HepG2 (cell line): ENCODE results near the gene COQ6. TPM values are rescaled to one million over a fixed set of nuclear protein-coding genes. Genes with fewer than 3 reads are reported as not detected.
A peak's percentile ranks its signal among the peaks of the same experiment; 100 is the strongest.

Experiments used
- ARID2 ChIP-seq: sonication (generic); formaldehyde crosslinking; IDR thresholded peaks from 2 replicates; pipeline ENCODE4 v1.8.1; 2022; ENCODE audit warnings: mild to moderate bottlenecking, missing genetic modification reagents, borderline replicate concordance
- FOXA3 ChIP-seq: IDR thresholded peaks from 2 replicates; pipeline ENCODE4 v1.6.1; 2016; ENCODE audit warnings: missing genetic modification reagents, missing compliant biosample characterization
- FOXO1 ChIP-seq: sonication (generic); formaldehyde crosslinking; IDR thresholded peaks from 2 replicates; pipeline ENCODE4 v1.4.0; 2020; ENCODE audit warnings: missing genetic modification reagents
- MBD4 ChIP-seq: IDR thresholded peaks from 2 replicates; pipeline ENCODE4 v1.6.1; 2012; ENCODE audit warnings: low read length, inconsistent platforms, borderline replicate concordance
- NFIC ChIP-seq: IDR thresholded peaks from 2 replicates; pipeline ENCODE4 v1.6.1; 2012; ENCODE audit warnings: mild to moderate bottlenecking, low read length, inconsistent platforms
- PATZ1 ChIP-seq: sonication (generic); formaldehyde crosslinking; IDR thresholded peaks from 2 replicates; pipeline ENCODE4 v1.4.0; 2020; ENCODE audit warnings: missing genetic modification reagents
- POGK ChIP-seq: sonication (generic); formaldehyde crosslinking; conservative IDR thresholded peaks from 2 replicates; pipeline ENCODE4 v1.8.0; 2022; ENCODE audit warnings: mild to moderate bottlenecking, moderate library complexity, missing genetic modification reagents
- RERE ChIP-seq: IDR thresholded peaks from 2 replicates; pipeline ENCODE4 v1.6.1; 2016; ENCODE audit warnings: low read depth, missing genetic modification reagents, missing compliant biosample characterization
- SOX6 ChIP-seq, 2 experiments: fragments of 450-650 bp in 1 of 2; sonication (generic) in 1 of 2; formaldehyde crosslinking in 1 of 2; IDR thresholded peaks; 2 replicates each; pipeline versions ENCODE4 v1.4.0 to v1.6.1; 2017 to 2020; ENCODE audit warnings: antibody characterized with exemption in 1 of 2, mild to moderate bottlenecking in 1 of 2, missing genetic modification reagents in 1 of 2
- TCF7L2 ChIP-seq: IDR thresholded peaks from 2 replicates; pipeline ENCODE4 v1.6.1; 2011; ENCODE audit warnings: mild to moderate bottlenecking, low read depth, low read length, moderate library complexity
- TEAD3 ChIP-seq: optimal IDR thresholded peaks from 2 replicates; pipeline ENCODE3; 2016; ENCODE audit warnings: borderline replicate concordance
- TEF ChIP-seq: sonication (generic); formaldehyde crosslinking; IDR thresholded peaks from 2 replicates; pipeline ENCODE4 v1.5.0; 2020; ENCODE audit warnings: missing genetic modification reagents
- TOPORS ChIP-seq: sonication (generic); formaldehyde crosslinking; IDR thresholded peaks from 2 replicates; pipeline ENCODE4 v1.8.0; 2023; ENCODE audit warnings: mild to moderate bottlenecking, missing genetic modification reagents
- ZBTB37 ChIP-seq: sonication (generic); formaldehyde crosslinking; IDR thresholded peaks from 2 replicates; pipeline ENCODE4 v1.4.0; 2020; ENCODE audit warnings: mild to moderate bottlenecking, missing genetic modification reagents
- ZMAT3 ChIP-seq: sonication (generic); formaldehyde crosslinking; conservative IDR thresholded peaks from 2 replicates; pipeline ENCODE4 v1.7.0; 2021; ENCODE audit warnings: missing genetic modification reagents
- ZNF292 ChIP-seq: sonication (generic); formaldehyde crosslinking; IDR thresholded peaks from 2 replicates; pipeline ENCODE4 v1.8.1; 2022; ENCODE audit warnings: mild to moderate bottlenecking, low read depth, missing genetic modification reagents, borderline replicate concordance
- ZNF577 ChIP-seq: sonication (generic); formaldehyde crosslinking; IDR thresholded peaks from 2 replicates; pipeline ENCODE4 v1.4.0; 2020; ENCODE audit warnings: mild to moderate bottlenecking, low read depth, missing genetic modification reagents, borderline replicate concordance
- polyA plus RNA-seq, 8 experiments: library from polyadenylated mRNA; depleted of rRNA in 3 of 8; stranded (reverse) in 7 of 8; unstranded in 1 of 8; fragments of >200 nt; fragmentation: Illumina TruSeq in 4 of 8; extraction: Trizol in 4 of 8; gene quantifications; 2 replicates each; pipeline versions ENCODE4 v1.2.1 to v1.2.3, GENCODE V29; 2011 to 2016; ENCODE audit warnings: low read depth in 4 of 8, missing spikeins in 1 of 8, mixed read lengths in 1 of 8; ENCODE audit not compliant: insufficient read depth in 1 of 8
- total RNA-seq, 5 experiments: library from RNA; depleted of rRNA; stranded (reverse); fragments of >200 nt; fragmentation: Illumina TruSeq; extraction: Trizol; gene quantifications; 2 replicates each; pipeline ENCODE4 v1.2.3, GENCODE V29; 2016; ENCODE audit warnings: low read depth in 1 of 5

The COQ6 gene
- total and polyA plus RNA-seq, 2 of the 13 experiments (the other 11 are each of a cell fraction or from before 2014, with no cell fraction given): 18.9 to 34.7 TPM

GRCh38 chr14:73996731-73997107 lies 46.6 kb downstream of the COQ6 start (continued):
- TF ChIP-seq FOXO1 (CRISPR knock-in tag) (peak; percentile 41; the same call in 1 of the 2 replicates), ZNF577 (CRISPR knock-in tag) (no peak), PATZ1 (CRISPR knock-in tag) (0 out of 2 replicates have a peak, but pooled peaks have one; percentile 16), TEAD3 (CRISPR knock-in tag) (peak; percentile 99), TCF7L2 (no peak), ZNF292 (CRISPR knock-in tag) (no peak), POGK (CRISPR knock-in tag) (0 out of 2 replicates have a peak, but pooled peaks have one; percentile 44), MBD4 (no peak), TOPORS (0 out of 2 replicates have a peak, but pooled peaks have one; percentile 24), FOXA3 (CRISPR knock-in tag) (peak; percentile 44; the same call in 1 of the 2 replicates), ZBTB37 (CRISPR knock-in tag) (no peak), RERE (CRISPR knock-in tag) (0 out of 2 replicates have a peak, but pooled peaks have one; percentile 39), ZMAT3 (CRISPR knock-in tag) (0 out of 2 replicates have a peak, but pooled peaks have one; percentile 29), ARID2 (CRISPR knock-in tag) (no peak), NFIC (peak; percentile 54; the same call in 1 of the 2 replicates), SOX6 (IDR thresholded peaks at IDR 0.05) (no peak), SOX6 (CRISPR knock-in tag; IDR thresholded peaks at IDR 0.05) (peak; percentile 75; the same call in 1 of the 2 replicates), TEF (peak; percentile 52; the same call in 1 of the 2 replicates)
